Cardiac septum (tissue), 1 donor: ENCODE measurements around the gene ADM2. TPM values are rescaled to one million over a fixed set of nuclear protein-coding genes. Genes with fewer than 3 reads are reported as not detected.
"Not testable (repeated sequence)": the region's sequence is repeated elsewhere in the genome, so short reads cannot be mapped to it uniquely, and the experiment has no call there.

Experiments used
- DNase-seq: peaks from one replicate; pipeline ENCODE4 v3.0.0-alpha.2; 2020; ENCODE audit warnings: low spot score
- intact Hi-C: fragments of 100-400 bp; cut with DNase I; formaldehyde crosslinking; loops from one replicate; pipeline ENCODE4 v1.14.0; 2022
- total RNA-seq: library from RNA; stranded (reverse); fragmentation: NEBNext Ultra II Directional; extraction: Animal tissue kit (Norgen Biotek cat#: 25700); gene quantifications from one replicate; pipeline ENCODE4 v1.2.1, GENCODE V29; 2021
- donor health status: DM: no; HTN: no; CAD: no.

The ADM2 gene
- total RNA-seq, 1 donor from 2014 or later, result 0.13 TPM

DNA sequence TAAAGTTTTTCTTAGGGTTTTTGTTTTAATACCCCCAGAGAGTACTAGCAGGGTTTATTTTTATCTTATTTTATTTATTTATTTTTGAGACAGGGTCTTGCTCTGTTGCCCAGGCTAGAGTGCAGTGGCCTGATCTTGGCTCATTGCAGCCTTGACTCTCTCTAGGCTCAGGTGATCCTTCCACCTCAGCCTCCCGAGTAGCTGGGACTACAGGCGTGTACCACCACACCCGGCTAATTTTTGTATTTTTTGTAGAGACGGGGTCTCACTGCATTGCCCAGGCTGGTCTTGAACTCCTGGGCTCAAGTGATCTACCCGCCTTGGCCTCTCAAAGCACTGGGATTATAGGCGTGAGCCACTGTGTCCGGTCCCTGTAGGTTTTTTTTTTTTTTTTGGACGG lies 38.8 kb downstream of the ADM2 start:
- DNase-seq, intact Hi-C loops: not testable (repeated sequence)

GRCh38 chr22:50520826-50521453 lies 39.6 kb downstream of the ADM2 start:
- intact Hi-C loops, result no loop called here
- no peak for DNase-seq

DNA sequence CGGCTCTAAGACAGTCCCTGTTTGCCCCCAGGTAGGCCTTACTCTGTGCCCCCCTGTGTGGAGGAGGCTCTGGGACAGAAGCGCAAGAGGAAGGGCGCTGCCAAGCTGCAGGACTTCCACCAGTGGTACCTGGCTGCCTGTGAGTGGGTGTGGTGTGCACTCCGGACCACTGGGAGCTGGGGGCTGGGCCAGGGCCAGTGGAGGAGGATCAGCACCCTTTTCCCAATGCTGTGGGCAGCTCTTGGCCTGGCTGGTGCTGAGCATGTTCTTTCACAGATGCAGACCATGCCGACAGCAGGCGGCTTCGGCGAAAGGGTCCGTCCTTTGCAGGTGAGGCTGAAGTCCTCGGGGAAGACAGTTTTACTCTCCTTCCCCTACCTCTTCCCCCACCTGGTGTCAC lies 40.4 kb downstream of the ADM2 start:
- DNase-seq, result no peak
- intact Hi-C loops, result no loop called here

GRCh38 chr22:50522208-50522805 lies 41.0 kb downstream of the ADM2 start:
- no peak for DNase-seq
- intact Hi-C loops, result no loop called here

DNA sequence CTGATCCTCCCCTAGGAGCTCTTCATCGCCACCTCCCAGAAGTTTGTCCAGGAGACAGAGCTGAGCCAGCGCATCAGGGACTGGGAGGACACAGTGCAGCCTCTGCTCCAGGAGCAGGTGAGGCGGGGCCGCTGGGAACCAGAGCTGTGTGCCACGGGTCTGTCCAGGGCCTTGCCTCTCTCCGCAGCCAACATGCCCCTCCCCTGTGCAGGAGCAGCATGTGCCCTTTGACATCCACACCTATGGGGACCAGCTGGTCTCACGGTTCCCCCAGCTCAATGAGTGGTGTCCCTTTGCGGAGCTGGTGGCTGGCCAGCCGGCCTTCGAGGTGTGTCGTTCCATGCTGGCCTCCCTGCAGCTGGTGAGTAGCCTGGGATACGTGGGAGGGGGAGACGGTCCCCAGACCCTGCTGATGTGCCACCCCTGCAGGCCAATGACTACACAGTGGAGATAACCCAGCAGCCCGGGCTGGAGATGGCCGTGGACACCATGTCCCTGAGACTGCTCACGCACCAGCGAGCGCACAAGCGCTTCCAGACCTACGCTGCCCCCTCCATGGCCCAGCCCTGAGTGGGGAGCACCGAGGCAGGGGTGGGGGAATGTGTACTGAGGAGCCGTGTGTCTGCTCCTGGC lies 41.6 kb downstream of the ADM2 start:
- intact Hi-C loops, result no loop called here
- DNase-seq, result no peak

DNA sequence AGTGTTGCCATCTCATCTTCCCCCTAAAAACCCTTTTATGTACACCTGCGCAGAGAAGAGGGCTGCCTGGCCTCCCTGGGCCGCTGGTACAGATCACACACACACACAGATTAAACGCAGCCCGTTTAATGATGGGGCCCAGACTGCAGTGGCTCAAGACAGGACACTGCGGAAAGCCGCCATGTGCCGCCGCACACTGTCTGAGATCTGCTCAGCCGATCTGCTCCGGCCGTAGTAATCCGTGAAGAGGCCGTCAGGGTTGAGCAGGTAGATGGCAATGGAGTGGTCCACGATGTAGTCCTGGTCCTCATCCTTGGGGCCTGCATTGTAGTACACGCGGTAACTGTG lies 42.1 kb downstream of the ADM2 start:
- DNase-seq, result no peak
- intact Hi-C loops, result no loop called here

GRCh38 chr22:50523806-50524675 lies 42.7 kb downstream of the ADM2 start:
- intact Hi-C loops, result no loop called here
- no peak for DNase-seq

DNA sequence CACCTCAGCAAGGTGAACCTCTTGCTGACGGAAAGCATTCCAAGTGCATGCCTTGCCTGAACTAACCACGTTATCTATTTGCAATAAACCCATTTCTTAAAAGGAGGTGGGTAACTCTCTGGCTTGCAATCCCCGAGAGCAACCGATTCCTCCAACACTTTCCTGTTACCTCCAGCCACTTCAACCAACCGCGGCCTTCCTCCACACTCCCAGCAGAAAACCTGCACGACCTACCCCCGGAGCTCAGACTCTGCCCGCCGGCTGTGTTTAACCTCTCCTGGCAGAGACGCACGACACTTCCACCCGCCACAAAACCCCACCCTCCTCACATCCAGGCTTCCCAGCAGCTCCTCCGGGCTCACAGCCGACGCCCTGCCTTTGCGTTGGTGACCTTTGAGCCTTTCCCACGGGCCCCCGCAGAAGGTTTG lies 43.3 kb downstream of the ADM2 start:
- intact Hi-C loops, result loop anchor here (5.0 kb wide), 2 partner anchors 38 to 58 kb away; partner anchors contain the start of genes CHKB and SYCE3
- DNase-seq, result no peak

DNA sequence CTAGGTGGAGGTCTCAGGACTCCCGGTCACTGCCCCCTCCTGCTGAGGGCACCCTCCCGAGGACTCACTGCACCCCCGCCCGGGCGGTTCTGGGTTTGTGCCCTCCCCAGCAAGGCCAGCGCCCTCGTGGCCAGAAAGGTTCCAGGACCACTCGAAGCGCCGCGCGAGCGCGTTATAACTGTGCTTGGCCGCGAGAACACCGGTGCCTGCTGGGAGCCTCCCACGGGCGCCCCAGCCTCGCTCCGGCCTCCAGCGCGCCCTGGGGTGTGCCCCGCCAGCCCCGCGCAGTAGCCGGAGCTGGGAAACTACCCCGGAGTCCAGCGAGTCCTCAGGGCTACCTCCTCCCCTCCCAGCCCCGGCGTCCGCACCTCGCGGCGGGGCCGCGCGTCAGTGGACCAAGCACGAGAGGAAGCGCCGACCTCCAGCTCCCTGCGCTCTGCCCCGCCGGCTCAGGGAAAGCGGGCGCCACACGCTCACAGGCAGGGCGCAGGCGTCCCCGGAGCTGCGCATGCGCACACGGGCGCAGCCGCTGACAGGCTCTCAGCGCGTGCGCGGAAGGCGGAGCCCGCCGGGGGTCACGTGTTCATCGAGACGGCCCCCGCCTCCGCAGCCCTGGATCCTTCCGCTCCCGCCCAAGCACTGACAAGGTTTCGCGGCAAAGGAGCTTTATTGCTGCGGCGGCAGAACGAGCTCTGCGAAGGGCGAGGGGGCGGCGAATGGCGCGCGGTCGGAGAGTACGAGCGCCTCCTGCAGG lies 43.9 kb downstream of the ADM2 start, which contains the start of gene SCO2:
Gene SCO2, minus strand, starts transcription at position 495 of the 754 bp plus-strand sequence. CDS start 1,187 bp downstream, outside the sequence.
- DNase-seq, result peak; percentile 97
- intact Hi-C loops, result loop anchor here (5.0 kb wide), 2 partner anchors 37 to 57 kb away; partner anchors contain the start of genes CHKB and SYCE3

DNA sequence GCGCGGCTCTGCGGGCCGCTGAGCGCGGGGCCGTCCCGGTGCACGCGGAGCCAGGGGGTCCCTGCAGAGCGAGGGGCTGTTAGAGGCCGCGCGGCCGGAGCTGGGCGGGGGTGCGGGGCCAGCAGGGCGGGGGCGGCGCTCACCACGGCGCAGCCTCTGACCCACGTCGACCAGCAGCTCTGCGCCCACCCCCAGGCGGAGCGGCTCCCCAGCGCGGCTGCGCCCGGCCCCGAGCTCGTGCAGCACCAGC lies 44.4 kb downstream of the ADM2 start:
- DNase-seq, result no peak
- intact Hi-C loops, result loop anchor here (5.0 kb wide), 2 partner anchors 37 to 57 kb away; partner anchors contain the start of genes CHKB and SYCE3

DNA sequence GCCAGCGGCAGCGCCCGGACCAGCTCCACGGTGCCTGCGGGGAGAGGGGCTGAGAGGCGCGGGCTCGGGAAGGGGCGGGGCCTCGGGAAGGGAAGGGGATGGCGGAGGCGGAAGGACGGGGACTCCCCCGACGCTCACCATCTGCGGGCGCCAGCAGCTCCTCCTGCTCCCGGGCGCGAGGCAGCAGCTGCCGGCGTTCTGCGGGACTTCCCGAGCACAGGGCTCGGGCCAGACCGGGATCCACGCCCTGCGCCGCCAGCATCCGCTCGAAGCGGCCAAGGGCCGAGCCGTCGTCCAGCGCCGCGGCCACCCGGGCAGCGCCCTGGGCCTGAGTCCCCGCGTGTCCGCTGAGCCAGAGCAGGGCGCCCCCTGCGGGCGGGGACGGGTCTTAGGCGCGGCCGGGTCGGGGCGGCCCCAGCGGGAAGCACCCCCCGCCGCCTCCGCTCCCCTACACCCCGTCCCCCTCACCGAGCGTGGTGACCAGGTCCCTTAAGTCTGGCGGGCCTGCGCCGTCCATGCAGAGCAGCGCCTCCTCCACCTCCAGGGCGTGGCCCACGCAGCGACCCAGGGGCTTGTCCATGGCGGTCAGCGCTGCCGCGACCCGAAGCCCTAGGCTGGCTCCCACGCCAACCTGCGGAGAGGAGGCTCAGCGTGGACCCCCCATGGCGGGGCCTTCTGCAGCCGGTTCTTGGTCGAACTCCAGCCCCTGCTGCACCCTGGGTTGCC lies 44.9 kb downstream of the ADM2 start:
- intact Hi-C loops, result loop anchor here (5.0 kb wide), 2 partner anchors 36 to 56 kb away; partner anchors contain the start of genes CHKB and SYCE3
- DNase-seq, result peak; percentile 93

GRCh38 chr22:50526834-50527801 lies 45.8 kb downstream of the ADM2 start:
- peak; percentile 90 for DNase-seq
- intact Hi-C loops, result loop anchor here (5.0 kb wide), 2 partner anchors 35 to 55 kb away; partner anchors contain the start of genes CHKB and SYCE3

DNA sequence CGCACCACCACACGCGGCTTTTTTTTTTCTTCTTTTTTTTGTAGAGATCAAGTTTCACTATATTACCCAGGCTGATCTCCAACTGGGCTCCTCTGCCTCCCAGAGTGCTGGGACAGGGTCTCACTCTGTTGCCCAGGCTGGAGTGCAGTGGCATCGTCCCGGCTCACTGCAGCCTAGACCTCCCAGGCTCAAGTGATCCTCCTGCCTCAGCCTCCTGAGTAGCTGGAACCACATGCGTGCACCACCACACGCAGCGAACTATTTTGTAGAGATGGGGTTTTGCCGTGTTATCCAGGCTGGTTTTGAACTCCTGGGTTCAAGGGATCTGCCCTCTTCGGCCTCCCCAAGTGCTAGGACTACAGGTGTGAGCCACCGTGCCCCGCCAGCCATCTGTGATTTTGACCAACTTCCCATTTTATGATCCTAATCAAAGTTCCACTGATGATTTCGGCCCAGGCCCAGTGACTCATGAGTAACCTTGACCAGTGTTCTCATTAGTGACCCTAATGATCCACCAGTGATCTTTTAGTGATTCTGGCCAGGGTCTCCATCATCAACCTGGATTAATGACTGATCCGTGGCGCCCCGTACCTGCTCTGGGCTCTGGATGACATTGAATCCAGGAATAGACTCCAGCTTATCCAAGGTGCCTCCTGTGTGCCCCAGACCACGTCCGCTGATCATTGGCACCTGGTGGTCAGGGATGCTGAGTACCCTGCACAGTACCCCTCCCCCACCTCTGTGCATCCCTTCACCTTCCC lies 46.8 kb downstream of the ADM2 start:
- DNase-seq, result no peak
- intact Hi-C loops, result loop anchor here (5.0 kb wide), 2 partner anchors 34 to 54 kb away; partner anchors contain the start of genes CHKB and SYCE3

GRCh38 chr22:50528682-50529415 lies 47.5 kb downstream of the ADM2 start:
- DNase-seq, result no peak
- intact Hi-C loops, result loop anchor here (5.0 kb wide), 2 partner anchors 33 to 53 kb away; partner anchors contain the start of genes CHKB and SYCE3

DNA sequence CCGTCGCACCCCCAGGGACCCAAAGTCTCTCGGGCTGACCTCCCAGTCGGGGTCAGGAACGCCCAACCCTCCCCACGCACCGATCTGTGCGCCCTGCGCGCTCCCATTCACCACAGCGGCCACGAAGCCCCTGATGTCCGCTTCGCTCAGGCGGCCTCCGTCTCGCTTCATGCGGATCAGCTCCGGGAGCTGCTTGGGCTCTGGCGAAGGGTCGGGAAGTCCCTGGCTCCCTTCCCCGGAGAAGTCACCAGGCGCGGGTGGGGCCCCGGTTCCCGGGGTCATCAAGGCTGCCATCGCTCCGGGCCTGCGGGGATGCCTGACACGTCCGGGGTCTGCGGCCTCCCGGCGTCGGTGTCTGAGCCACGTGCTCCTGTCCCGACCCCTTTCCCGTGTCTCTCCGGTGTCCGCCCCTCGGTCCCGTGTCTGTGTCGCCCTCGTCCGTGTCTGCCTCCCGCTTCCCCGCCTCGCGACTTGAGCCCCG lies 48.1 kb downstream of the ADM2 start:
- intact Hi-C loops, result loop anchor here (5.0 kb wide), 2 partner anchors 33 to 53 kb away; partner anchors contain the start of genes CHKB and SYCE3
- peak; percentile 79 for DNase-seq
